Mesenteric fat pad (tissue), 1 donor: ENCODE results near the gene DPM3. TPM values are rescaled to one million over a fixed set of nuclear protein-coding genes. Genes with fewer than 3 reads are reported as not detected.
"Not testable (repeated sequence)": the region's sequence is repeated elsewhere in the genome, so short reads cannot be mapped to it uniquely, and the experiment has no call there.

ENCODE experiments used
- DNase-seq: peaks from one replicate; pipeline ENCODE4 v3.0.0-alpha.2; 2020; ENCODE audit warnings: low spot score
- long read RNA-seq: library from polyadenylated mRNA; unstranded; transcript quantifications from one replicate; pipeline ENCODE4 v2.0.0, GENCODE V29; 2020
- total RNA-seq: library from RNA; stranded (reverse); fragmentation: NEBNext Ultra II Directional; extraction: Animal tissue kit (Norgen Biotek cat#: 25700); gene quantifications from one replicate; pipeline ENCODE4 v1.2.1, GENCODE V29; 2021
- donor health status: DM: yes; HTN: yes; CAD: no.

DPM3 gene, protein sequence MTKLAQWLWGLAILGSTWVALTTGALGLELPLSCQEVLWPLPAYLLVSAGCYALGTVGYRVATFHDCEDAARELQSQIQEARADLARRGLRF
- total RNA-seq: 76.2 TPM
- long read RNA-seq, partial matches to known transcripts: 0 of 4 reads
- long read RNA-seq, other reads (novel, unspliced or antisense): 0 of 4 reads

DNA sequence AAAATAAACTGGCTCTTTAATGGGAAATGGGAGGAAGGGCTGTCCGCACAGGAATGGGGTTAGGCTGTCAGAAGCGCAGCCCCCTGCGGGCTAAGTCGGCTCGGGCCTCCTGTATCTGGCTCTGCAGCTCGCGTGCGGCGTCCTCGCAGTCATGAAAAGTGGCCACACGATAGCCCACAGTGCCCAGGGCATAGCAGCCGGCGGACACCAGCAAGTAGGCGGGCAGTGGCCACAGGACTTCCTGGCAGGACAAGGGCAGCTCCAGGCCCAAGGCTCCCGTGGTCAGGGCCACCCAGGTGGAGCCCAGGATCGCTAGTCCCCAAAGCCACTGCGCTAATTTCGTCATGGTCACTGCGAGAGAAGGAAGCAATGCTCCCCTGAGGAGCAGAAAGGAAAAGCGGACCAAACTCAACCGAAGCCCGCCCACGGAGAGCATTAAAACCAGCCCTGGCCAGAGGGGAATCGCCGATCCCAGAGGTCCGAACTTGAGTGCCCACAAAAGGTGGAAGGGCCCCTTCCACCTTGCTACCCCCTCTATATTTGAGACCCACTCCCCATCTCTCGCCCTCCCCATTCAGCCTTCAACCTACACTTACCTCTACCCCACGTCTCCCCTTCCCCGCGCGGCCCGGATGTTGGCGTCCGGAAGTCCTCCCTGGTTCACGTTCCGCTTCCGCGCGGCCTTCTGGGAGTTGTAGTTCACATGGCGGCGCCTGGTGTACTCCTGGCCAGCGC, at the start of gene DPM3:
TSS of gene DPM3 (minus strand) at position 637 of the 735 bp plus-strand sequence. CDS start at position 346, 291 bp downstream.
- peak; percentile 98 for DNase-seq

DNA sequence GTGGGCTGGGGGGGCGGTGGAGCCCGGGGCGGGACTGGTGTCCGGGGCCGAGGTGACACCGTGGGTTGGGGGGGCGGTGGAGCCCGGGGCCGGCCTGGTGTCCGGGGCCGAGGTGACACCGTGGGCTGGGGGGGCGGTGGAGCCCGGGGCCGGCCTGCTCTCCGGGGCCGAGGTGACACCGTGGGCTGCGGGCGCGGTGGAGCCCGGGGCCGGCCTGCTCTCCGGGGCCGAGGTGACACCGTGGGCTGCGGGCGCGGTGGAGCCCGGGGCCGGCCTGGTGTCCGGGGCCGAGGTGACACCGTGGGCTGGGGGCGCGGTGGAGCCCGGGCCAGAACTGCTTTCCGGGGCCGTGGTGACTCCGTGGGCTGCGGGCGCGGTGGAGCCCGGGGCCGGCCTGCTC, 49.6 kb upstream of the DPM3 start:
- not testable (repeated sequence) for DNase-seq

DNA sequence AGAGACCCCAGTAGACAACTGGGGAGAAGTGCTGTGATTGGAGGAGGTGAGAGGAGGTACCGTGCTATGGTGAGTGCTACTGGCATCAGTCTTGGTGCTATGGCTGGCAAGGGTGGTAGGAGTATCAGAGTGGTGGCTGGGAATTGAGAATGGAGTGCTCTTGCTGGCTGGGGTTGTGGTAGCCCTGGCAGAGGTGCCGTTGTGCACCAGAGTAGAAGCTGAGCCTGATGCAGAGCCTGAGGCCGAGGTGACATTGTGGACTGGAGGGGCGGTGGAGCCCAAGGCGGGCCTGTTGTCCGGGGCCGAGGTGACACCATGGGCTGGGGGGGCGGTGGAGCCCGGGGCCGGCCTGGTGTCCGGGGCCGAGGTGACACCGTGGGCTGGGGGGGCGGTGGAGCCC, 47.9 kb upstream of the DPM3 start:
- DNase-seq: no peak

DNA sequence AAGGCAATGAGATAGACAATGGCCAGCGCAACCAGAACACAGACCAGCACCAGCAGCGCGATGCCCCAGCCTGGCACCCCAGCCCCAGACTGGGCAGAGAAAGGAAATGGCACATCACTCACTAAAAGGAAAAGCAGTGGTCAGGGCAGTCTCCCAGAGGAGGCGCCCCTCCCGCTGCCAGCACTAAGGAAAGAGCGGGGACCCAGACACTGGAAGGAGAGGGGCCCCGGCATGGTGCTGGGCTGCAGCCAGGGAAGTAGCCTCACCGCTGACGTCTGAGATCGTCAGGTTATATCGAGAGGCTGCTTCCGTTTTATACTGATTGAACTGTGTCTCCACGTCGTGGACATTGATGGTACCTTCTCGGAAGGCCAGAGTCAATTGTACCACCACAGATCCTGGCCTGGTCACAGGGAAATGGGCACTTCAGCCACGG, 47.1 kb upstream of the DPM3 start:
- DNase-seq: no peak

DNA sequence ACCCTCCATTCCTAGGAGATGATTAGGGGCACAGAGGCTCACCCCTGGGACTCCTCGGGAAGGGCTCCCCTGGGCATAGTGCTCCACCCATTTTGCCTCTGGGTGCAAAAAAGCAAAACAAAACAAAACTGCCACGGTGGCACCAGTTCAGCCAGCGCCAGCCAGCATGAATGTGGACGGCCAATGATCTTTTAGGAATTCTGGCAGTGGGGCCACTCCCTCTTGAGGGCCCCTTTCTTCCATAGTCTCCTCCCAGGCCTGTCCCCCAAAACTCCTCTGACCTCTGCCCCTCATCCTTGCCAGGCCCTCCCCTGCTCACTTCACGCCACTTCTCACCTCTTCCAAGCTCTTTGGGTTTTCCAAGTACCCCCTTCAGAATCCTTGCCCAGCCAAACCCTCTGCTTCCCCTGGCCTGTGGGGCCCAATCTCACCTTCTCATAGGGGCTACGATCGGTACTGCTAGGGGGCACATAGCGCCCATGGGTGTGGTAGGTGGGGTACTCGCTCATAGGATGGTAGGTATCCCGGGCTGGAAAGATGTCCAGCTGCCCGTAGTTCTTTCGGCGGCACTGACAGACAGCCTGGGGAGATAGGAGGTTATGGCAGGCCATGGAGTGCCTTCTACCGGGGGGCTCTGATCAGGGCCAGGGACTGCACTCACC, 46.6 kb upstream of the DPM3 start:
- no peak for DNase-seq

DNA sequence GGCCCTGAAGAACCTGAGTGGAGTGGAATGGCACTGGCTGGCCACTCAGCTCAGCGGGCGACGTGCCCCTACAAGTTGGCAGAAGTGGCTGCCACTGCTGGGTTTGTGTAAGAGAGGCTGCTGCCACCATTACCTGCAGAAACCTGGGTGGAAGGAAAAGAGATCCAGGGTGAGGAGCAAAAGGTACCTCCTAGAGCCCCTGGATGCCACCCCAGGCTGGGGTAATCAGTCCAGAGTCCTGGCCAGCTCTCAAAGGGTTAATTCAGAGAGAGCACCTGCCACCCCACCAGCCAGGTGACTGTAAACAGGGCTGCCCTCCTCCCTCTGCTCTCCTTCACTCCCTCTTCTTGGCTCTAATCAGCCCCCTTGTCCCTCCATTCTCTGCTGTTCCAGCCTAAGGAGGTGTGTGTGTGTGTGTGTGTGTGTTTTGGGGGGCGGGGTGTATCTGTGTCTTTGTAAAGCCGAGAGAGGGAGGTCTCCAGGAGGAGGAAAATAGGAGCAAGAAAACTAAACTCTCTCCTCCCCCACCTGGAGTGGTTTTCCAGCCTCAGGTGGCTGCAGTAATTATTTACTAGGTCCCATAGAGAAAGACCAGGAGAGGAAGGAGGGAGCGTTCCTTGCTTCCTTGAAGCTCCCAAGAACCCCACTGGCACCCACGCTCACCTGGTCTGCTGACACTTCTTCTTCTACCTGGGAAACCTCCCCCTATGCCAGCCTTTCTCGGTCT, 45.9 kb upstream of the DPM3 start:
- DNase-seq: no peak

DNA sequence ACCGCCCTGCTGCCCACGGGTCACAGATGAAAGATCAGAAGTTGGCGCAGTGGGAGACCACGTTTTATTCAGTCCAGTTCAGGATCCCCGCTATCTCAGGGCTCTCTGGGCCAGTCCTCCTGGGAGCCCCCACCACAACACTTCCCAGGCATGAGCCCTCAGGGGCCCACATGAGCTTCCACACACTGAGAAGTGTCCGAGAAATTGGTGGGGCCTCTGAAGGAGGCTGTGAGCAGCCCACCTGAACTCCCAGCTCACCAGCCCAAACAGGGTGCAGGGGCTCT, 45.4 kb upstream of the DPM3 start:
- no peak for DNase-seq

DNA sequence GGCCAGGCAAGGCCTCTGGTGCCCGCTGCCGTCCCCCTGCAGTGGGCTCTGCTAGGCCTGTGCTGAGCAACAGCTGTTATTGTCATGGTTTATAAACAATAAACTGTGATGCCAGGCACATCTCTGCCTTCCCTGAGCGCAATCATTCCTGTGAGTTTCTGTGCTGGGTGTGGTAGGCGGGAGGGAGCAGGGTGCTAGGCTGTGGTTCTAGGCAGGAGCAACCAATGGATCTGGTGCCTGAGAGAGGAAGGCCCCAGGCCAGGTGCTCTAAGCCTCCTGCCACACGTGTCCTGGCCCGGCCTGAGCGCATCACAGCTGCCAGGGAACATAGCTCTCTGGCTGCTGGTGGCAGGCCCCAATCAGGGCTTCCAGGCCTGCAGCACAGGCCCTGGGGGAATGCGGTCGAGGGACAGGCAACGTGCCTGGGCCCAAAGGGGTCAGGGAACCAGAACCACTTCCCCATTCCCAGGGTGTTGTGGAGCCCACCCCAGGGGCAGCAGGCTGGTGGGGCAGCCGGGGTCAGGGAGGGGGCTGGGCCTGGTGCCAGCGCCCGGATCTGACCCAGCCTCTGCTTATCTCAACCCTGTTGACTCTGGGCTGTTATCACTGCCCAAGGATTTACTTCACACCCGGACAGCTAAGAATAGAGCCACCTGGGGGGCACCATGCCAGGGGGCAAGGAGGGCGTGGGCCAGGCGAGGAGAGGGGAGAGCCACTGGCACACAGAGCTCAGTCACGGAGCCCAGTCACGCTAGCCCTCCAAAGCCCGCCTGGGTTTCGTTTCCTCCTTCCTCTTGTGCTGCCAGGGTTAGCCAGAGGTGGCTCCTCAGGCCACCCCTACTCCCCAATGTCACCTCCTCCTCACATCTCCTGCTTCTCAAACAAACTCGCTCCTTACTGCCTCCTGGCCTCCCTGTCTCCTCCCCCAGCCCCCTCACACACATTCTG, 44.8 kb upstream of the DPM3 start:
- DNase-seq: no peak

DNA sequence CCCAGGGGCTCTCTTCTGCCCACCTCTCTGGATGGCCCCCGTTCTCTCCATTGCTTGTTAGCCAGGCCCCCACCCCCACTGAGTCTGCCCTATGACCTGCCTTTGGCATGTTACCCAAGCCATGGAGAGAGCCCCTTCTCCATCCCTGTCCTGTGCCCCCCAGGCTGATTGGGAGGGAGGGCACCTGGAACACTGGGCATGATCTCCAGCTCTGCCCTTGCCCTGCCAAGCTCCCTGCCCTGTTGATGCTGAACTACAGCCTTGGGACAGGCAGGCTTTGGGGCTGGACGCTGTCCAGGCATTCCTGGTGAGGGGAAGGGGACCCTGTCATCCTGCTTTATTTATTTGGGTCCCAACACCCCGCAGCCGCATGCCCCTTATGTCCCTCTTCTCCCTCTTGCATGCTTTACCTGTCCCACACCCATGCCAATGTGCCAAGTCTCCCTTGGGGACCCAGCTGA, 44.0 kb upstream of the DPM3 start:
- no peak for DNase-seq

DNA sequence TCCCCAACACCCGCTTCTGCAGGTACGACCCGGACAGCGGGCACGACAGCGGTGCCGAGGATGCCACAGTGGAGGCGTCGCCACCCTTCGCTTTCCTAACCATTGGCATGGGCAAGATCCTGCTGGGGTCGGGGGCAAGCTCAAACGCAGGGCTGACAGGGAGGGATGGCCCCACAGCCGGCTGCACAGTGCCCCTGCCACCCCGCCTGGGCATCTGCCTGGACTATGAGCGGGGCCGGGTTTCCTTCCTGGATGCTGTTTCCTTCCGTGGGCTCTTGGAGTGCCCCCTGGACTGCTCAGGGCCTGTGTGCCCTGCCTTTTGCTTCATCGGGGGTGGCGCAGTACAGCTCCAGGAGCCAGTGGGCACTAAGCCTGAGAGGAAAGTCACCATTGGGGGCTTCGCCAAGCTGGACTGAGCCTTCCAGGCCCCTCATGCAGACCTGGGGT, 43.5 kb upstream of the DPM3 start:
- no peak for DNase-seq

DNA sequence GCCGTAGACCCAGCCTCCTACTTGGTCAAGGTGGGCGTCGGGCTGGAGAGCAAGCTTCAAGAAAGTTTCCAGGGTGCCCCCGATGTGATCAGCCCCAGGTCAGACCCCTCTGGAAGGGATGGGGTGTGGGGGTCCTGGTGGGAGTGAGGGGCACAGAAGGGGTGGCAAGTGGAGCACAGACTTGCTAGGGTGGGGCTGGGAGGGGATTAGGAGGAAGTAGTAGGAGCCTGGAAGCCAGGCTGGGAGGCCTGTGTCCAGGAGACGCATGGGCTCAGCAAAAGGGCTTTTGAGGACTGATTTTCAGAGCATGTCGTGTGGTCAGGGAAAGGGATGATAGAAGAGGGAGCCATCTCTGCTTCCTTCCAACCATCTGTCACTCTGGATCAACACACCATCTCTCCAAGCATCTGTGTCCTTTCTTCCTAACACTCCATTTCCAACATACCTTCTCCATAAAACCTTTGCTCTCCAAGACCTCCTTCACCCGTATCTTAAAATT, 41.8 kb upstream of the DPM3 start:
- no peak for DNase-seq

DNA sequence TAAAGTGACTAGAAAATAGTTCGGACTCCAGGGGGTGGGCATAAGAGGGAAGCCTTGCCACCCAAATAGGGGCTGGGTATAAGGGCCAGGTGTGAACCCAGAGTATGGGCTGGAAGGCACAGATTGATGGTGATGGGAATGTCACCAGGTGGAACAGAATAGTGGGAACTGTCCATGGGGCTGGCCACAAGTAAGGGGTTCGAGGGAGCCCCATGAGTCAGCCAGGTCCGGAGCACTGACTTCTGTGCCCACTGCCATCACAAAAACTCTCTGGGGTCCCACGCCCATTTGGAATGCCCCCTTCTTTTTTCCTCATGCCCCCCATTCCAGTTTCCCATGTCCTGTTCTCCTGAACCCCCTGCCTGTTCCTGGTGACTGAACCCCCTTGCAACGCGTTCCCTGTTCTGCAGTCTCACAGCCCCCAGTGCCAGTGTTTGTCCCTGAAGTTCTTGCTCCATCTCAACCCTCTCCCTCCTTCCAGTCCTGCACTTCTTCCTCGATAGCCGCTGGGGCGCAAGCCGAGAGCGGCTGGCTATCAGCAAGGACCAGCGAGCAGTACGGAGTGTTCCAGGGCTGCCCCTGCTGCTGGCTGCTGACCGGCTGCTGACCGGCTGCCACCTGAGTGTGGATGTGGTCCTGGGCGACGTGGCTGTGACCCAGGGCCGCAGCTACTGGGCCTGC, 41.2 kb upstream of the DPM3 start:
- no peak for DNase-seq

DNA sequence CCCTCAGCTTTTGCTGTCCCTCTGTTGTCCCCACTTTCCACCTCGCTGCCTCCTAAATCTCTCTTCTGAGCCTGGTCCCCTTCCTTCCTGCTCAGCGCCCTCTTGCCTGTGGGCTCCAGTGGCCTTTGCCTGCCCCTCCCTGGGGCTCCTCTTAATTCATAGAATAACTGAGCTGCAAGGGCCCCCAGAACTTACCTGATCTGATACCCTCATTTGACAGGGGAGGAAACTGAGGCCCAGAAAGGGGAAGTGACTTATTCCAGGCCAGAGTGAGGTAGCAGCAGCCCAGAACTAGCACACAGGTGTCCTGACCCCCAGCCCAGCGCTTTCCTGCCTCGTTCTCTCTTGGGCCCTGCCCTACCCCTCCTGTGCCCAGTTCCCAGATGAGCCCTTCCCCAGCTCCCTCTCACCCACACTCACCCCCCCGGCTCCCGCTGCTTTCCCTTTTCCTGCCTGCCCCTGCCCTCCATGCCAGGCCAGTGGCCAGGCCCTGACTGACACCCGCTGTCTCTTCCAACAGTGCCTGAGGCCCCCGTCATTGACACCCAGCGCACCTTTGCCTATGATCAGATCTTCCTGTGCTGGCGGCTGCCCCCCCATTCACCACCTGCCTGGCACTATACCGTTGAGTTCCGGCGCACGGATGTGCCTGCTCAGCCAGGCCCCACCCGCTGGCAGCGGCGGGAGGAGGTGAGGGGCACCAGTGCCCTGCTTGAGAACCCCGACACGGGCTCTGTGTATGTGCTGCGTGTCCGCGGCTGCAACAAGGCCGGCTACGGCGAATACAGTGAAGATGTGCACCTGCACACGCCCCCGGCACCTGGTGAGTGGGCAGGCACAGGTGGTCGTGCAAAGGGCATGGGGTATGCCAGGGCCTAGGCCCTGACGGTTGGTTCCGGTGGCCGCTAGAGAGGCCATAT, 39.0 kb upstream of the DPM3 start:
- peak; percentile 81 for DNase-seq

GRCh38 chr1:155178441-155179111, 38.2 kb upstream of the DPM3 start:
- peak; percentile 77 for DNase-seq

GRCh38 chr1:155177918-155178281, 37.6 kb upstream of the DPM3 start:
- DNase-seq: peak; percentile 90

- peak; percentile 51 for DNase-seq
Measured at GRCh38 chr1:155177192-155177917, 37.0 kb upstream of the DPM3 start.

DNA sequence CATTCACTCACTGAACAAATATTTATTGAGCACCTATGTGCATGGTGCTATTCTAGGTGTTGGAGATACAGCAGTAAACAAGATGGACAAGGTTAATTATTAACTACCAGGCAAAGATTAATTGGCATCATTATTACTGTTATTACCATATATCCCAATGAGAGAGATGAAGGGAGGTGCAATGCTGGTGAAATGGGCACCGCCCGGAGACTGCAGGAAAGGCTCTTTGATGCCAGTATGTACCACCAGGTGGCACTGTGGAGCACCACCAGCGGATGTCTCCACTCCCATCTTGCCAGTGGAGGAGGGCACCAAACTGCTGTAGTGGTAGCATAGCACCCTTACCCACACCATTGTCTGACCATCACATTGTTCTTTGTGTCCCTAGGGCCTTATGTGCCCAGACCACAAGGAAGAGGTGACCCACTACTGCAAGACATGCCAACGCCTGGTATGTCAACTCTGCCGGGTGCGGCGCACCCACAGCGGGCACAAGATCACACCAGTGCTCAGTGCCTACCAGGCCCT, 36.3 kb upstream of the DPM3 start:
- DNase-seq: peak; percentile 93
